ENCODE data around the gene RBFOX2.
"Not testable (repeated sequence)": the region's sequence is repeated elsewhere in the genome, so short reads cannot be mapped to it uniquely, and the experiment has no call there.

The RBFOX2 gene

DNA sequence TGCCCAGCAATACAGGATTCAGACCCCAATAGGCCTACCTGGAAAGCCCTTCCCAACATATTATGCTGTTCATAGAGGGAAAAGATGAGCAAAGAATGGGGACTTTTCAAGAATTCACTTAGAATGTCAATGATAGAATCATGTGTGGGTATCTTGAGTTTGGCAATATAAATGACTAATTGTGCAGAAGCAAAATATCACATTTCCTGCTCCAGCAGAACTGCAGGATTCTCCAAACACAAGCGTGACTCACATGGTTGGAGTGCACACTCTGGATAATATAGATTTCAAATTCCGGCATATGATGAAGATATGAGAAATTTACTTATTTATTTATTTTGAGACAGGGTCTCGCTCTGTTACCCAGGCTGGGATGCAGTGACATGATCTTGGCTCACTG lies 323.5 kb downstream of the RBFOX2 start:
- no peak overlapping the region for H3K4me3 ChIP-seq (ENCODE audit: low read depth, low read length)
- DNase-seq: no peak
- H3K27ac ChIP-seq: no peak overlapping the region
- H3K36me3 ChIP-seq: no peaks in the 10 kb centered on the region
- H3K9me3 ChIP-seq (ENCODE audit: severe bottlenecking): no peaks in the 10 kb centered on the region
- TF ChIP-seq, protein P1, sequence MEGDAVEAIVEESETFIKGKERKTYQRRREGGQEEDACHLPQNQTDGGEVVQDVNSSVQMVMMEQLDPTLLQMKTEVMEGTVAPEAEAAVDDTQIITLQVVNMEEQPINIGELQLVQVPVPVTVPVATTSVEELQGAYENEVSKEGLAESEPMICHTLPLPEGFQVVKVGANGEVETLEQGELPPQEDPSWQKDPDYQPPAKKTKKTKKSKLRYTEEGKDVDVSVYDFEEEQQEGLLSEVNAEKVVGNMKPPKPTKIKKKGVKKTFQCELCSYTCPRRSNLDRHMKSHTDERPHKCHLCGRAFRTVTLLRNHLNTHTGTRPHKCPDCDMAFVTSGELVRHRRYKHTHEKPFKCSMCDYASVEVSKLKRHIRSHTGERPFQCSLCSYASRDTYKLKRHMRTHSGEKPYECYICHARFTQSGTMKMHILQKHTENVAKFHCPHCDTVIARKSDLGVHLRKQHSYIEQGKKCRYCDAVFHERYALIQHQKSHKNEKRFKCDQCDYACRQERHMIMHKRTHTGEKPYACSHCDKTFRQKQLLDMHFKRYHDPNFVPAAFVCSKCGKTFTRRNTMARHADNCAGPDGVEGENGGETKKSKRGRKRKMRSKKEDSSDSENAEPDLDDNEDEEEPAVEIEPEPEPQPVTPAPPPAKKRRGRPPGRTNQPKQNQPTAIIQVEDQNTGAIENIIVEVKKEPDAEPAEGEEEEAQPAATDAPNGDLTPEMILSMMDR (IDR thresholded peaks at IDR 0.05; ENCODE audit: low read depth, low read length): no peak
- no peaks in the 10 kb centered on the region for H3K27me3 ChIP-seq (ENCODE audit: insufficient read depth, low read depth, severe bottlenecking)

DNA sequence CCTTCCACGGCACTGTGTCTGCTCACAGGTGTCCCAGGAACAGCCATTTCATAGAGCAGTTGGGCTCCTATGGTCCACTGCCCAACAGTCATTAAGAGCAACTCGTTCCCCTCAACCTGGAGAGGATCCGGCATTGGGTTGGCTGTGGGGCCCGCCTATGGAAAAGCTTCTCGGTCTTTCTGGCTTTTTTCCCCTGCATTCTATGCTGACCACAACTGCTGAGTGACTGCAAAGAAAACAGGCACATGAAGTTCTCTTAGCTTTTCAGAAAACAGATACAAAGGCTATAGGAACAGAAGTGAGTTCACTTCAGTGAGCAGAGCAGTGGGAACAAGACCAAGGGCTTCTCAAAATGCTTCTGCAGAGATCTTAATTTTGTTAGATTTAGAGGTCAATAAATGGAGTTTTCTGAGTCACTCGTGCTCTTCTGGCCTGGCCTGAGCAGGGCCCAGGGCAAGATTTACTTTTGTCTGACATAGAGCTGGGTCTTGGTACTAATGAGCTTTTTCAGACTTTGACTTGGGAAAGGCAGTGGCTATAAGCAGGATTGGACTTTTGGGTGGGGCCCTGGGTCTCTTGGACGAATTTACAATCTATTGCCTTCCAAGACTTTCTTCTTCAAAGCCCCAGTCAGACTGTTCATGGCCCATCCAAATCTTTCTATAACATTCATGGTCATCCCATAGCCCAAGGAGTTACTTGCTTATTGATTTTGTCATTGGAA lies 324.6 kb downstream of the RBFOX2 start:
- Histone ChIP-seq H3K27ac (no peak overlapping the region), H3K36me3 (no peaks in the 10 kb centered on the region), H3K4me3 (ENCODE audit: low read depth, low read length) (no peak overlapping the region), H3K27me3 (ENCODE audit: insufficient read depth, low read depth, severe bottlenecking) (no peaks in the 10 kb centered on the region), H3K9me3 (ENCODE audit: severe bottlenecking) (no peaks in the 10 kb centered on the region)
- TF ChIP-seq, protein P1 (IDR thresholded peaks at IDR 0.05; ENCODE audit: low read depth, low read length): no peak
- no peak for DNase-seq

GRCh38 chr22:35699852-35700251 lies 328.8 kb downstream of the RBFOX2 start:
- not testable (repeated sequence) for H3K9me3 ChIP-seq (ENCODE audit: severe bottlenecking); H3K27me3 ChIP-seq (ENCODE audit: insufficient read depth, low read depth, severe bottlenecking); H3K36me3 ChIP-seq; H3K27ac ChIP-seq; DNase-seq; H3K4me3 ChIP-seq (ENCODE audit: low read depth, low read length)

DNA sequence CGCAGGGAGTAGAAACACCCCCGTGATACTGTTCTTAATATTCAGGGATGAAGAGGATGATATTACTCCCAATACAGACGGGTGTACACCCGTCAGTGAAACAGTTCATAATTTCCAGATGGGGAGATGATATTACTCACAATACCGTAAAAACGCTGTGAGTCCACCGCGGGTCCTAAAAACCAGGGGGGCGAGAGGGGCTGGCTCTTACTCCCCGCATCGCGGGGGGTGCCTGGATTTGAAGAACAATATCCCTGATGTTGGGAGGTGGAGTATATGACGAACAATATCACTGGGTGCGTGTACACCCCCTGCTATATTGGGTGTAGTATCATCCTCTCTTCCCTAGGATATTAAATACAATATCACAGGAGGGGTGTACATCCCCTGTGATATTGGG lies 331.5 kb downstream of the RBFOX2 start:
- no peak for DNase-seq
- Histone ChIP-seq H3K36me3 (no peaks in the 10 kb centered on the region), H3K27ac (no peak overlapping the region), H3K9me3 (ENCODE audit: severe bottlenecking) (no peaks in the 10 kb centered on the region), H3K4me3 (ENCODE audit: low read depth, low read length) (no peak overlapping the region), H3K27me3 (ENCODE audit: insufficient read depth, low read depth, severe bottlenecking) (no peaks in the 10 kb centered on the region)
- TF ChIP-seq, protein P1 (IDR thresholded peaks at IDR 0.05; ENCODE audit: low read depth, low read length): no peak

DNA sequence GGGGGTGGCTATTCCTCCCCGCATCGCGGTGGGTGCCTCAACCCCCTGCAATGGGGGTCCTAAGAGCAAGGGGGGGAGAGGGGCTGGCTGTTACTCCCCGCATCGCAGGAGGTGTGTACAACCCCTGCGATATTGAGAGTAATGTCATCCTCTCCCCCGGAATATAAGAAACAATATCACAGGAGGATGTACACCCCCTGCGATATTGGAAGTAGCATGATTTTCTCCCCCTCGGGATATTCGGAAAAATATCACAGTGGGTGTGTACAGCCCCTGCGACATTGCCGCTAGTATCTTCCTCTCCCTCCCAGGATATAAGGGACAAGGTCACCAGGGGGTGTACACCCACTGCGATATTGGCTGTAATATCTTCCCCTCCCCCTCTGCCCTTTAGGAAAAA lies 333.4 kb downstream of the RBFOX2 start:
- Histone ChIP-seq H3K27ac (no peak overlapping the region), H3K36me3 (no peaks in the 10 kb centered on the region), H3K4me3 (ENCODE audit: low read depth, low read length) (no peak overlapping the region), H3K27me3 (ENCODE audit: insufficient read depth, low read depth, severe bottlenecking) (no peaks in the 10 kb centered on the region), H3K9me3 (ENCODE audit: severe bottlenecking) (no peaks in the 10 kb centered on the region)
- TF ChIP-seq, protein P1 (IDR thresholded peaks at IDR 0.05; ENCODE audit: low read depth, low read length): no peak
- no peak for DNase-seq

GRCh38 chr22:35690001-35690400 lies 338.6 kb downstream of the RBFOX2 start:
- TF ChIP-seq, protein P1 (IDR thresholded peaks at IDR 0.05; ENCODE audit: low read depth, low read length): no peak
- Histone ChIP-seq H3K36me3 (no peaks in the 10 kb centered on the region), H3K27me3 (ENCODE audit: insufficient read depth, low read depth, severe bottlenecking) (no peaks in the 10 kb centered on the region), H3K4me3 (ENCODE audit: low read depth, low read length) (no peak overlapping the region), H3K27ac (no peak overlapping the region), H3K9me3 (ENCODE audit: severe bottlenecking) (no peaks in the 10 kb centered on the region)
- DNase-seq: no peak
